Measurements from ENCODE around the gene DNAJC27.
"Not testable (repeated sequence)": the region's sequence is repeated elsewhere in the genome, so short reads cannot be mapped to it uniquely, and the experiment has no call there.

DNAJC27 gene

DNA sequence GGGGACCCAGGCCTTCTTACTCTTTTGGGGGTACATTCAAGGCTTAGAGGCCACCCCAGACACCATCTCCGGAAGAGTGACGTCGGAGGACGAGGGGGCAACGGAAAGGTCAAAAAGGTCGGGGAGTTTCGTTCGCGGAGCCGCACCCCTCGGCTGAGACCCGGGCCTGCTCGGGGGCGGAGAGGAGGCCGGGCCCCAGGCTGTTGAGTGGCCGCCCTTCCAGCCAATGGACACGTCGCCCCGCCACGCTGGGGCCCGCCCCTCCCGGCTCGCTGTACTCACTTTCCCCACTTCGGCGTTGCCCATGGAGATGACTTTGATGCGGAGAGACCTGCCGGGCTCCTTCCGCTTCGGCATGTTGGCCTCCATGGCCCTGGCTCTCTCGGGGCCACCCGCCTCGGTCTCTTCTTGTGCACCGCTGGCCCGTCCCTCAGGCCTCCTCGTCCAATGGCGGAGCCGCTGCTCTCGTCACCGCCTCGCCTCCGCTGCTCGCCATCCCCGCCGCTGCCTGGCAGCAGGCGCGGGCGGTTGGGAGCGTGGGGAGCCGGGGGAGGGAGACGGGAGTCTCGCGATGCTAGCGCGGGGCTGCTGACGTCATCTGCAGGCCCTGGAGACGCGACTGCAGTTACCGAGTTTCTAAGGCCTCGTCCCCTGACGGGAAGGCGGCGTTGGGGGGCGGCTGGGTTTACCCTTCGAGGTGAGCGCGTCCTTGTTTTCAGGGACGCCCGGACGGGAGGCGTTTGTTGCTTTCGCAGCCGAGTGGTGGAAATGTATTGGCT is at the start of gene DNAJC27:
DNAJC27 (minus strand) TSS at position 420 of the 779 bp plus-strand sequence; CDS start at position 369, 51 bp downstream.
- DNase-seq (ENCODE audit: low read depth in 2 of 2, low spot score in 1 of 2): peak; percentile 94 to 95

DNA sequence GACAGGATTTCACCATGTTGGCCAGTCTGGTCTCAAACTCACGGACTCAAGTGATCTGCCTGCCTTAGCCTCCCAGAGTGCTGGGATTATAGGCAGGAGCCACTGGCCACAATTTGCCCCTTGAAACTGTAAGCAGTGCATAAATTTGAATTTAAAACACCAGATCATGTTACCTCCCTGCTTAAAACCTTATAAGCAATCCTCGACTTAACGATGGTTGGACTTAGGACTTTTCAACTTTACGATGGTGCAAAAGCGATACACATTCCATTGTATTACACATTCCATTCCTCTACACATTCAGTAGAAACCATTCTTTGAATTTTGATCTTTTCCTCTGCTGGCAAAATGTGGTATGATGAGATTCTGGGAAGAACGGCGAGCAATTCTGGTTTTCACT is 46.9 kb upstream of the DNAJC27 start:
- no peak for DNase-seq (ENCODE audit: low read depth in 2 of 2, low spot score in 1 of 2)

DNA sequence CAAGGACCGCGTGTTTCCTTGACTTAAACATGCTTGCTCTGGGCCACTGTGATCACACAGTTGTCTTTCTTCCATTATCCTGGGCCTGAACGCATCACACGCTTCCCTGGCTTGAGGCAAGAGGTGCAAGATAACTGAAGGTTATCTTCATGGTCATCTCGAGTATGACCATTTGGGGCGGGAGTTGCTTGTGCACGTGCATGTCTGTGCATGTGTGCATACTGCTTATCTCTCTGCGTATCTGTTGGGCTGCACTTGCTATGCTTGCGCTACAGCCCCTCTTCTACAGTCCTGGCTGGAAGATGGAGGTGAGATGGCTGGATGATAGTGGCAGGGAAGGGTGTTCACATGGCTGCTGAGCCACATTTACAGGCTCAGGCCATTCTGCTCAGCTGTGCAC is 42.9 kb upstream of the DNAJC27 start:
- DNase-seq (ENCODE audit: low read depth in 2 of 2, low spot score in 1 of 2): no peak

DNA sequence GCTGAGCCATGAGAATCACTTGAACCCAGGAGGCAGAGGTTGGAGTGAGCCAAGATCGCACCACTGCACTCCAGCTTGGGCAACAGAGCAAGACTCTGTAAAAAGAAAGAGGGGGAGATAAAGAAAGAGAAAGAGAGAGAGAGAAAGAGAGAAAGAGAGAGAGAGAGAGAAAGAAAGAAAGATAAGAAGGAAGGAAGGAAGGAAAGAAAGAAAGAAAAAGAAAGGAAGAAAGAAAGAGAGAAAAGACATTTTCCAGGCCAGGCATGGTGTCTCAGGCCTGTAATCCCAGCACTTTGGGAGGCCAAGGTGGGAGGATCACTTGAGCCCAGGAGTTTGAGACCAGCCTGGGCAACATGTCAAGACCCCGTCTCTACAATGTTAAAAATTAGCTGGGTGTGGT is 39.6 kb upstream of the DNAJC27 start:
- not testable (repeated sequence) for DNase-seq (ENCODE audit: low read depth in 2 of 2, low spot score in 1 of 2)

DNA sequence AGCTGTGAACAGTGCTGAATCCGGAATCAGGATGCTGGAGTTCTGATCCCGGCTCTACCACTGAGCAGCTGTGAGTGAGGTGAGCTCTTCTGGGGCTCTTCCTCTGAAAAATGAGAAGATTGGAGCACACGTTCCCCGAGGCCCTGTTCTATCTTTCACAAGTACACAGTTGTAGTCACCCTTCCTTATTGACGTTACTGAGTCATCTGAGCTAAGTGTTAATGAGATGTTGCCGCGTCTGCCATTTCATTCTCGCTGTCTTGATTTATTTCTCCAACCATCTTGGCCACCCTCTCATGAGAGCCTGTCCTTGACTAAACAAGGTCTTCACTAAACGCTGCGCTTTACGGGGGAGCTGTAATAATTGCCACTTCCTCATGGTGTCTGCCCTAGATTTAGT is 38.2 kb upstream of the DNAJC27 start:
- no peak for DNase-seq (ENCODE audit: low read depth in 2 of 2, low spot score in 1 of 2)

DNA sequence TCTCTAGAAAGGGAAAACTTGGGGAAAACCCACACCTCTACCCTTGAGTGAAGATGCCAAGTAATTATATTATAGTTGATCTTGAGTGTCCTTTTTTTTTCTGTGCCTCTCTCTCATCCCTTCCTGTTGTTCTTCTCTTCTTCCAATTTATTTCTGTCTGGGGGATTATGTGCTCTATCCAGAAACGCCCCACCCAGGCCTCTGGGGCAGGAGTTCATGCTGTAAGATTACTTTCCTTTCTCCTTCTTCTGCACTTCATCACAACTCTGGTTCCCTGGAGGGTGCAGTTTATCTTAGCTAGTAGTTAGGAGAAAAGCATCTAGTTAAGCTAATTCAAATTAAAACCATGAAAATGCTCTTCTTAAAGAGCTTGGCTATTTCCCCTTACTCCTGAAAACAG is 30.3 kb upstream of the DNAJC27 start:
- no peak for DNase-seq (ENCODE audit: low read depth in 2 of 2, low spot score in 1 of 2)

DNA sequence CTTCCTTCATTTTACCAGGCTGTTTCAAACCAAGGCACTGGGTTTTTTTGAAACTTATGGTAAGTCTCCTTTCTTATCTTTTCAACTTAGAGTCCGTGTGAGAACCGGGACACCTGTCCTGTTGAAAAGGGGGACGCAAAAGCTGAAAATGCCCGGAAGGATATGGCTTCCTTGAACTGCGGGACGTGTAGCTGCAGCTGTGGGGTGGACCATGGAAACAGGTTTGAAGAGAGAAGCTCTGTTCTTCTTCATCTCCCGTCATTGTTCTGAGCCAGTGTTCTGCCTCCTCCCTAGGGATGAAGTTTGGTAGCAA is 29.5 kb upstream of the DNAJC27 start:
- no peak for DNase-seq (ENCODE audit: low read depth in 2 of 2, low spot score in 1 of 2)

DNA sequence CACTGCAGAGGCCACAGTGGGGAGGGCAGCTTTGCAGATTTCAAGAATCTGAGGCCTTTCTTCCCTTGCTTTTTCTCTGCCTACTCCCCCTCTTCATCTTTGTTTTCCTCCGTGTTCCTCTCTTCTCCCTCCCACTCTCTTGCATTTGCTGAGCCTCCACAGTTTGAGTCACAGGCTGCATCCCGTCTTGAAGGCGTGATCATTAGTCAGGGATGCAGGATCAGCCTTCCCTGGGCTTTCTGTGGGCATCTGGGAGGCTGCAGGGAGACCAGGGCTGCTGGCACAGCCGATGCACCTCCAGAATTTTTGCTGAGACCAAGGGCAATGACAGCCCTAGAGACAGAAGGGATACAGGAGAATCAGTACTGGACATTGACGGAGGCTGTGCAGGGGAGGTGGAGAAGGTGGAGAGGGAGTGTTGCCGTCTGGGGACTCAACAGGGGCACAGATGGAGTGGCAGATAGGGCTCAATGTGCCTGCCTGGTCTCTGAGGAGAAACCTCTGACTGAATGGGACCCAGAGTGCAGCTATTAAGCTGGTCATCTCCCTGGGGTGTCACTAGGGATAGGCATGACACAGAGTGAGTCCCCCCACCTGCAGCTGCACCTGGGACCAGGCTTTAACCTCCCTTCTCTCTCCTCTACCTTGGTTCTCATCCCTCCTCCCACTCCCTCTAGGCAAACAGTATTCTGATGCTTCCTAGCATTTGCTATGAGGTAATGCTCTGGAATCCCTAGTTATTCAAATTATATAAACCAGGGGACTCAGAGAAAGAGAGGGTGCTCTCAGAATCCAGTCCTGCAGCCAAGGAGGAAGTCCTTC is 29.0 kb upstream of the DNAJC27 start:
- DNase-seq (ENCODE audit: low read depth in 2 of 2, low spot score in 1 of 2): no peak

DNA sequence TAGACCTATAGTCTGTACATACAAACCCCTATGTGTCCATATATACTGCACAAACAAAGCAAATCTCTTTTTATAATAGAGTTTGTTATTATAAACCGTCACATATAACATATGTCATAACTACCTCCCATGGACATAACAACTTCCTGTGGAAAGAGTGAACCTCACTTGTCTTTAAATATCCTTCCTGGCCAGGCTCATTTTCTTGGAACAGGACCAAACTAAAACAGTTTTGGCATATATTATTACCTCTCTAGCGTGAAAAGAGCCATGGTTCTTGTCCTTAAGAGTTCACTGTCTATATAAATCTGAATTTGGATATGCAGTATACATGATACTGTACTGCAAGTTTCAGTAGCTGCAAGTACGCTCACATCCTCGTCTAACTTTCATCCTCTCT is 28.3 kb upstream of the DNAJC27 start:
- DNase-seq (ENCODE audit: low read depth in 2 of 2, low spot score in 1 of 2): no peak

DNA sequence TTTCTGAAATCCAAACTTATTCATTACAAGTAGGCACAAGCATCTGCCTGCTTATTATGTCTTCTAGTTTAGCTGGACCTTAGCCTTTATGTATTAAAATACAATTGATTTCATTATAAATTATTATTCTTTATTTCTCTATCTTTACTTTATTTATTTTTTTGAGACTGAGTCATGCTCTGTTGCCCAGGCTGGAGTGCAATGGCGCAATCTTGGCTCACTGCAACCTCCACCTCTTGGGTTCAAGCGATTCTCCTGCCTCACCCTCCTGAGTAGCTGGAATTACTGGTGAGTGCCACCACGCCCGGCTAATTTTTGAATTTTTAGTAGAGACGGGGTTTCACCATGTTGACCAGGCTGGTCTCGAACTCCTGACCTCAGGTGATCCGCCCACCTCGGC is 27.3 kb upstream of the DNAJC27 start:
- not testable (repeated sequence) for DNase-seq (ENCODE audit: low read depth in 2 of 2, low spot score in 1 of 2)

DNA sequence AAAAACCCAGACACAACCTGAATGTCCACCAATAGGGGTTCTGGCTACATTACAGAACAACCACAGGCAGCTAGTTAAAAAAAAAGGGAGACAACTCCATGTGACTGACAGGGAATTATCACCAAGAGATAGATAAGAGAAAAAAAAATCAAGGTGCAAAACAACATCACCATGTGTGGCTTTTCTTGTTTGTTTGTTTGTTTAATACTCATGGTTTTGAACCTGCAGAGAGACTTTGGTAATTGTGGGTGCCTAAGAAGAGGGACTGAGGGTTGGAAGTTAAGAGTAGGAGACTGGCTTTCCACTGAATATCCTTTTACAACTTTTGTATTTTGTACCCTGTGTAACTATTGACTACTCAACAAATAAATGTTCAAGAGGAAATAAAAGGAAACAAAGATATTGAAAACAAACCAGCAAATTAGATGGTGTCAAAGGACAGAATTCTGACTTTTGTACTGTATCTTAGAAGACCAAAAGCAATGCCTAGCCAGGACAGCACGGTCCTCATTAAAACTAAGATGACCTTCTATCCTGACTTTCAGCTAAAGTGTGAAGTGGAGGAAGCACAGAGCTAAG is 22.5 kb upstream of the DNAJC27 start:
- no peak for DNase-seq (ENCODE audit: low read depth in 2 of 2, low spot score in 1 of 2)

DNA sequence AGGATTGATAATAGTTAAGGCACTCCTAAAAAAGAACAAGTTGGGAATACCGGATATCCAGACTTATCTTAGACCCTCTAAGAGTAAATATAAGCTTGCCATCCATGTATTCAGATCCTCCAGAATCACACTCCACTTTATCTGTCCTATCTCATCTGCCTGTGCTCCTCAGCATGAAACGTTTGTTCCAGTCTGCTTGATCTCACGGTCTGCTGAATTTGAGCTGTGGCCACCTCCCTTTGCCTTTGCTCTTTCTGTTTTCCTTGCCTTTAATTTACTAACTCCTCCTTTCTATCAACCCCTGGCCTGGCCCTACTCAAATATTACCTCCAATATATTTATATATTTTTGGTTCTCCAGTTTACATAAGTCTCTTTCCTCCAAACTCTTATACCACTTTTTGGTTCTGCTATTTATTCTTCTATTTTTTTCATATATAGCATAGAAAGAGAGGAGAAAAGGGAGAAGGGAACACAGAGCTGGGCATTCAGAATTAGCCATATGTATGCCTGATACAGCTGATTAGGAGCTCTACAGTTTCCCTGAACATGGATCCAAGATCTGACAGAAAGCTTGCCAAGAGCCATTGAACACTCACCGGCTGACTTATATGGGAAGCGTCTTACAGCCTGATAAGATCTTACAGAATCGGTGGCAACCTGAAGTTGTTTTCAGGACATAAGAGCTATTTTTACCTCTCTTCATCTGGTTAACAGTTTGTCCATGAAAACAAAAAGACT is 21.8 kb upstream of the DNAJC27 start:
- DNase-seq (ENCODE audit: low read depth in 2 of 2, low spot score in 1 of 2): no peak

DNA sequence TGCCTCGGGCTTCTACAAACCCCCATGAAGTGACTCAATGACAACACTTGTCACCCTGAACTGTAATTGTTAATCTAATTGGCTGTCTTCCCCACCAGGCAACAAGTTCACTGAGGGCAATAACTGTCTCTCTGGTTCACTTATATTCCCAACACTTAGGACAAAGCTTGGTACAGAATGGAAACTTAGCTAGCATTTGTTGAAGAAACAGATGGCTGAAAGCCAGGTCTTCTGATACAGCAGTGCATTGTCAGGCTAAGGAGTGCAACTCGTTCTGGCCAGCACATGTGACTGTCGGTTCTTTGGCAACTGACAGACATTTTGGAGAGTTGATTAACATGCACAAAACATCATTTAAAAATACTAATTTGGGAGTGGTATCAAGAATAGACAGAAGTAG is 14.6 kb upstream of the DNAJC27 start:
- DNase-seq (ENCODE audit: low read depth in 2 of 2, low spot score in 1 of 2): no peak

DNA sequence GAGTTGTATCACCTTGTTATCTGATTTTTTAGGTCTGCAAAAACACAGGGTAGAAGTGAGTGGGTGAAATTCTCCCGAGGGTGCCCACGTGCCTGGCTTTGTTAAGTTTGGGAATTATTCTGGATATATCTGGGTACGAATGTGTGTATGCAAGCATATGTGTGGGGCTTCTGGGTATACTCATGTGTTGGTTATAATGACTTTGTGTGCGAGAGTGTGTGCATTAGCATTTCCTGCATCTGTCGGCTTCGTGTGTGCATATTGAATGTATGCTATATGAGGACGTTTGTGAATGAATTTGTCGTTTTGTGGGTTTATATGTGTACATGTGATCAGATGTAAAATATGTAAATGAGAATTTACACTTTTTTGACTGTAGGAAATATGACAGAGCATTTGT is 13.8 kb upstream of the DNAJC27 start:
- DNase-seq (ENCODE audit: low read depth in 2 of 2, low spot score in 1 of 2): no peak

DNA sequence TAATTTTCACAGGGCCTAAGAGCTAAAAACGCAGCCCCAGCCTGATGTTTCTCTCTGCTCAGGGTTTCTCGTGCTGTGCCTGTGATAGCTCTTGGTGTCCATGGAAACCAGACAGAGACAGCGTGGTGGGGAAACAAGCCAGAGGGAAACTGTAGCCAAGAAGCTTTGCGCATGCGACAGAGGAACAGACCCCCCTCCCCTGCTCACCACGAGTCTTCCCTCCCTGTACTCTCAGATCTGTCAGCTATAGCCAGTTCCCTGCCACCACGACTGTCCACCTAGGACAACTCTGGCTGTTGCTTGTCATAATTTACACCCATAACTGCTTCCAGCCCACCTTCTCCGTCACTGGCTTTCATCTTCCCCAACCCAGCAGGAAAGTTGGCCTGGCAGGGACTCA is 13.2 kb upstream of the DNAJC27 start:
- DNase-seq (ENCODE audit: low read depth in 2 of 2, low spot score in 1 of 2): no peak

DNA sequence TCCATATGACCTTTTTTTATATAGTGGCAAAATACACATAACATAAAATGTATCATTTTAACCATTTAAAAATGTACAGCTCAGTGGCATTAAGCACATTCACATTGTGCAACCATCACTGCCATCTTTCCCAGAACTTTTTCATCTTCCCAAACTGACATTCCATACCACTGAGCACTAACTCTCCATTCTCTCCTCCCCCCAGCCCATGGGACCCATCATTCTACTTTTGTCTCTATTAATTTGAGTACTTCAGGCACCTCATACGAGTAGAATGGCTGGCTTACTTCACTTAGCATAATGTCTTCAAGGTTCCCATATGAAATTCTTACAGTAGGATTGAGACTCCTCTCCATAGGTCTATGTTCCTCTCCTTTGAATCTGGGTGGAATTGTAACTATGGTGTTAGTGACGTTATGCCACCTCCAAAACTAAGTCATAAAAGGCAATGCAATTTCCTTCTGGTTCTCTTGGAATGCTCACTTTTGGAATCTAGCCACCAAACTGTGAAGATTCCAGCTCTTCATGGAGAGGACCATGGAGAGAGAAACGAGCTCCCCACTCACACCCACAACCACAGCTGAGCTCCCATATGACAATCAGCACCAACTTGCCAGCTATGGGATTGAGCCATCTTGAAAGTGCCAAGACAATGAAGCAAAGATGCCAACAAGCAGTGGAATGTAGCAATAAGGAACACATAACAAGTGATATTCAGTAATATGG is 9.8 kb upstream of the DNAJC27 start:
- no peak for DNase-seq (ENCODE audit: low read depth in 2 of 2, low spot score in 1 of 2)

DNA sequence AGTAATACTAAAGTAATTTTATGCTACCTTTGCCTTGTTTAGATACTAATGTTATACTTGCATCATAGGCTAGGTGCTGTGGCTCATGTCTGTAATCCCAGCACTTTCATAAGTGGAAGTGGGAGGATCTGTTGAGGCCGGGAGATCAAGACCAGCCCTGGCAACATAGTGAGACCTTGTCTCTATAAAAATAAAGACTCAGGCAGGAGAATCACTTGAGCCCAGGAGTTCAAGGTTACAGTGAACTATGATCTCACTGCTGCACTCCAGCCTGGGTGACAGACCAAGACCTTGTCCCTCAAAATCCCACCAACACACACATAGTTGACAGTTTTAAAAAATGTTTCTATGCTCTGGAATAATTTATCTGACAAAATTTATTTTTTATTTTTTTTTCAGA is 6.9 kb upstream of the DNAJC27 start:
- no peak for DNase-seq (ENCODE audit: low read depth in 2 of 2, low spot score in 1 of 2)

DNA sequence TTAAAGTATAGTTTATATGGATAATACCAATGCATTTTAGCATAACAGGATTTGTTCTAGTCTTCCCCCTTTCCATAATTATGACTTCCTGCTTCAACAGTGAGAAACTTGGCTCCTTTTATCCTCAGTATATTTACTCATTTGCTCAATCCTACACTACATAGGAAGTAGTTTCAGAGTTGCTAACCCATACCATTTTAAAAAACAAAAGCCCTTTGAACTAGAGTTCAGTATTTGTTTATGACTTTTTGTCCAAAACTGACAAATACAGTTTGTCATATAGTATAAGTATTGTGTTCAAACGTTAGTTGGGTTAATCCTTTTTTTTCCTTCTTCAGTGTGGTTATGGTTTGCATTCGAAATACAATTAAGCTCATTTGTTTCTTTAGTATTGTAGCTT is 5.9 kb upstream of the DNAJC27 start:
- no peak for DNase-seq (ENCODE audit: low read depth in 2 of 2, low spot score in 1 of 2)

DNA sequence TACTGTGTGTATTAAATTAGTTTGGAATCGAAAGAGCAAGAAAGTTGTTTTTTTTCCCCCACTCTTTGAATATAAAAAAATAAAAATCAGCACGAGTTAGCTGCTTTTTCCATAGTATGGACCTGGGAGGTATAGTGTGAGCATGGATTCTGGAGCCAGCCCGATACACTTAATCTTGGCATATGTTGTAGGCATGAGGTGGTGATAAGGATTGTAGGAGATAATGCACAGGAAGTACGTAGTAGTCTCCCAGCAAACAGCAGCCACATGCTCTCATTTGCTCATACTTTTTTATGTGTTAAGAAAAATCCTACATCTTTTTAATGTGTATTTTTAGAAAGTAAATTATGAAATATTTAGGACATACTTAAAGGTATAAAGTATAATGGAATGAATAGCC is 2.1 kb upstream of the DNAJC27 start:
- DNase-seq (ENCODE audit: low read depth in 2 of 2, low spot score in 1 of 2): no peak

DNA sequence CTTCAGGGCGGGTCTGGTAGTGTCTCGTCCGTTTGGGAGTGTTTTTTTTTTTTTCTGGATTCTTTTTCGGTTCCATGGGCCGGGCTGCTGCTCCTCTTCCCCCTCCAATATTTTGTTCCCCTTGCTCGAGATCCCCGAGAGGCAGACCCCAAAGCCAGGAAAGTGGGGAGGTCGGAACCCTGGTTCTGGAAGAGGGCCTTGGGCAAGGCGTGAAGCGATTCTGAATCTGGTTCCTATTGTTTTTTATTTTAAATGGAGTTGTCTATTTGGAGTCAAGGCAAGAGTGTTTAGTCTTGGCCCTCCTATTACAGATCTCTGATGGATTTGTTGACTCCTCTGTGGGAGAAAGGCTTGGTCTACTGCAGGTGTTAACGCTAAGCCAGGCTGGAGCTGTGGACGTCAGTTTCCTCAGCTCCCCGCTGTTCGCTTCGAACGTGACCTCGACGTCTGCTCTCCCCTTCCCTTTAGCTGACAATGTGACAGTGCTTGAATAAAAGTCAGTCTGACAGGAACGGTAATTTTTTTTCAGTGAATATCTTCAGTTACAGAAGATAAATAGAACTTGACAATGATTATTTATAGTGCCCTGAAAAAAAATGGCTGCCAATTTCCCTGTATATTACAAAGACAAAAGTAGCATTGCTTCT is 683 bp upstream of the DNAJC27 start:
- DNase-seq (ENCODE audit: low read depth in 2 of 2, low spot score in 1 of 2): no peak

DNA sequence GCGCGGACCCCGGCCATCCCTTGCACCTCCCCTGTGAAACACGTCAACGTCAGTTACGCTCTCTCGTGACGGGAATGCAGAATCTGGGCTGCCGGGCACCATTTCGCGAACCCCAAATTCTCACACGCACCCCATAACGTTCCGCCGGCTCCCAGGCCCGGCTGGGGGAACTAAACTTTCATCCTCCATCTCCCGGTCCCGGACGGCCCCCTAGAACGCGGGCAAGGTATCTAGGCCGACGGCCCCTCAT is 544 bp downstream of the DNAJC27 start:
- DNase-seq (ENCODE audit: low read depth in 2 of 2, low spot score in 1 of 2): no peak

Measured in stimulated activated CD8-positive, alpha-beta memory T cell treated with anti-CD3 and anti-CD28 coated beads, Interleukin-4, amount 100 ng/mL, for 4 hours (primary cell).